Occipital lobe (tissue), 2 donors: Measurements from ENCODE around the gene SH3D19. TPM values are rescaled to one million over a fixed set of nuclear protein-coding genes. Genes with fewer than 3 reads are reported as not detected.
"Not testable (repeated sequence)": the region's sequence is repeated elsewhere in the genome, so short reads cannot be mapped to it uniquely, and the experiment has no call there.

Experiments used
- DNase-seq: peaks from one replicate; lab custom pipeline; 2025; lab: John Stamatoyannopoulos, UW
- total RNA-seq: library from RNA; depleted of rRNA; stranded (reverse); fragments of >200 nt; gene quantifications from one replicate; pipeline ENCODE4 v1.2.3, GENCODE V29; 2014

The SH3D19 gene
- total RNA-seq, 1 donor from 2014 or later, result 5.5 TPM

DNA sequence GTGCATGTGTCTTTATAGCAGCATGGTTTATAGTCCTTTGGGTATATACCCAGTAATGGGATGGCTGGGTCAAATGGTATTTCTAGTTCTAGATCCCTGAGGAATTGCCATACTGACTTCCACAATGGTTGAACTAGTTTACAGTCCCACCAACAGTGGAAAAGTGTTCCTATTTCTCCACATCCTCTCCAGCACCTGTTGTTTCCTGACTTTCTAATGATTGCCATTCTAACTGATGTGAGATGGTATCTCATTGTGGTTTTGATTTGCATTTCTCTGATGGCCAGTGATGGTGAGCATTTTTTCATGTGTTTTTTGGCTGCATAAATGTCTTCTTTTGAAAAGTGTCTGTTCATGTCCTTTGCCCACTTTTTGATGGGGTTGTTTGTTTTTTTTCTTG is 56.5 kb downstream of the SH3D19 start:
- DNase-seq, result not testable (repeated sequence)

DNA sequence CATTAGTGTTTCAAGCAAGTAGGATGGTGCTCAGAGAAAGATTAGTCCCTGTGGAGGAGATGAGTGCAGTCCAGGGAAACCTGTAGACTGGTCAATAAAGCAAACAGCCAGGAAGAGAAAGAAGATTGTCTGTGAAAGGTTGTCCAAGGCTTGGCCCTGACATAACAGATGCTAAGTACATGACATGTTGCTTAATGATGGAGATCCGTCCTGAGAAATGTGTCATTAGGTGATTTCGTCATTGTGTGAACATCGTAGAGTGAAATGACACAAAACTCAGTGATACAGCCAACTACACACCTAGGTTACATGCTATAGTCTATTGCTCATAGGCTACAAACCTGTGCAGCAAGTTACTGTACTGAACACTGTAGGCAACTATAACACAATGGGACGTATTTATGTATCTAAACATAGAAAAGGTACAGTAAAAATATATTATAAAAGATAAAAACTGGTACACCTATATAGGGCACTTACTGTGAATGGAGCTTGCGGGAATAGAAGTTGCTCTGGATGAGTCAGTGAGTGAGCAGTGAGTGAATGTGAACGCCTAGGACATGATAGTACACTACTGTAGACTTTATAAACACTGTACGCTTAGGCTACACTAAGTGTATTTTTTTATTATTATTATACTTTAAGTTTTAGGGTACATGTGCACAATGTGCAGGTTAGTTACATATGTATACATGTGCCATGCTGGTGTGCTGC is 57.4 kb downstream of the SH3D19 start:
- DNase-seq, result no peak

GRCh38 chr4:151267104-151267503 is 58.3 kb downstream of the SH3D19 start:
- DNase-seq, result no peak

GRCh38 chr4:151266497-151266896 is 58.9 kb downstream of the SH3D19 start:
- DNase-seq, result no peak

DNA sequence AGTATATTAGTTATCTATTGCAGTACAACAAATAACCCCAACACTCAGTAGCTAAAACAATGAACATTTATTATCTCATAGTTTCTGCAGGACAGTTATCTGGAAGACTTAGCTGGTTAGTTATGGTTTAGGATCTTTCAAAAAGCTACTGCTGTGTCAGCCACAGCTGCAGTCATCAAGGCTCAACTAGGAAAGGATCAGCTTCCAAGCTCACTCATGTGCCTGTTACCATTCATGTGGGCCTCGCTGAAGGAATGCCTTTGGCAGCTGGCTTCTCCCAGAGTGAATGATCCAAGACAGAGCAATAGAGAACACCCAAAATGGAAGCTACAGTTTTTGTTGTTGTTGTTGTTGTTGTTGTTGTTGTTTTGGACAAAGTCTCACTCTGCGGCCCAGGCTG is 62.0 kb downstream of the SH3D19 start:
- no peak for DNase-seq

DNA sequence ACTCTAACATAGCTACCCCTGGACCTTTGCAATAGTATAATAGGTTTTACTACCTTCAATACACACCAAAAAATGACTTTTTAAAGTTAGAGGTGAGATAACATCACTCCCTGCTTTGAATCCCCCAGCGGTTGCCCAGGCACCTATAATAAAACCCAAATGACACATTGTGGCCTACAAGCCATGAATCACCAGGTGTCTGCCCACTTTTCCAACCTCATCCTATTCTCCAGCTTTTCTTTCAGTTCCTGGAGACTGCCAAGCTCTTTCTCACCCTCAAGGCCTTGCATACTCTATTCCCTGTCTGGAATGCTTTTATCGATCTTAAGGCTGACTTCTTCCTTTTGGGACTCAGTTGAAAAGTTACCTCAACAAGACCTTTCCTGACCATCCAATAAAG is 64.9 kb downstream of the SH3D19 start:
- DNase-seq, result no peak

GRCh38 chr4:151259752-151260151 is 65.7 kb downstream of the SH3D19 start:
- DNase-seq, result no peak

GRCh38 chr4:151257704-151258103 is 67.7 kb downstream of the SH3D19 start:
- DNase-seq, result no peak

DNA sequence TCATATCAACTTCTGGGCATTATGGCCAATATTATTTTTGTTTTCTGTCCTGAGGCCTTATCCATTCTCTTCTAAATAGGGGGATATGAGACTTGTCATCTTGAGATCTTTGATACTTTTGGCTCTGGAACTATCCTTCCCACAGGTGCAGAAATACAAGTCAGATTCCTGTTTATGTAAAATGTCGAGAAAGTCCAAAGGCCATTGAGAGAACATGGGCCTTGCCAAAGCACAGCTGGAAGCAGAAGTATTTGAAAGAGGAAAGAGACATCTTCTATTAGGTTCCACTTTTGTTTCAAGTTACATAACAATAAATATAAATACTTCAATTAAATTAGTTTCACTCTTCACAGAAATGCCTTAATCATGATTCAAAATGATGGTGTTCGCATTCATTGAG is 69.3 kb downstream of the SH3D19 start:
- DNase-seq, result no peak

DNA sequence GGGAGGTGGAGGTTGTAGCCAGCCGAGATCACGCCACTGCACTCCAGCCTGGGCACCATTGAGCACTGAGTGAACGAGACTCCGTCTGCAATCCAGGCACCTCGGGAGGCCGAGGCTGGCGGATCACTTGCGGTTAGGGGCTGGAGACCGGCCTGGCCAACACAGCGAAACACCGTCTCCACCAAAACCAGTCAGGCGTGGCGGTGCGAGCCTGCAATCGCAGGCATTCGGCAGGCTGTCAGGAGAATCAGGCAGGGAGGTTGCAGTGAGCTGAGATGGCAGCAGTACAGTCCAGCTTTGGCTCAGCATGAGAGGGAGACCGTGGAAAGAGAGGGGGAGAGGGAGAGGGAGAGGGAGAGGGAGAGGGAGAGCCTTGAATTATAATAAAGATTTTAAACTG is 69.7 kb downstream of the SH3D19 start:
- not testable (repeated sequence) for DNase-seq

GRCh38 chr4:151255226-151255625 is 70.2 kb downstream of the SH3D19 start:
- DNase-seq, result not testable (repeated sequence)

- no peak for DNase-seq
These were observed 73.7 kb downstream of the SH3D19 start for GRCh38 chr4:151251603-151252304.

- no peak for DNase-seq
These were observed 74.7 kb downstream of the SH3D19 start for GRCh38 chr4:151250706-151251105.

- DNase-seq, result no peak
These were observed 76.9 kb downstream of the SH3D19 start for GRCh38 chr4:151248519-151248918.

GRCh38 chr4:151247395-151247794 is 78.0 kb downstream of the SH3D19 start:
- DNase-seq, result no peak

- DNase-seq, result no peak
These were observed 78.7 kb downstream of the SH3D19 start for GRCh38 chr4:151246742-151247141.

GRCh38 chr4:151242305-151242704 is 83.1 kb downstream of the SH3D19 start:
- DNase-seq, result no peak

GRCh38 chr4:151239608-151240007 is 85.8 kb downstream of the SH3D19 start:
- DNase-seq, result no peak

- DNase-seq, result no peak
These were observed 86.9 kb downstream of the SH3D19 start for GRCh38 chr4:151238477-151238876.

DNA sequence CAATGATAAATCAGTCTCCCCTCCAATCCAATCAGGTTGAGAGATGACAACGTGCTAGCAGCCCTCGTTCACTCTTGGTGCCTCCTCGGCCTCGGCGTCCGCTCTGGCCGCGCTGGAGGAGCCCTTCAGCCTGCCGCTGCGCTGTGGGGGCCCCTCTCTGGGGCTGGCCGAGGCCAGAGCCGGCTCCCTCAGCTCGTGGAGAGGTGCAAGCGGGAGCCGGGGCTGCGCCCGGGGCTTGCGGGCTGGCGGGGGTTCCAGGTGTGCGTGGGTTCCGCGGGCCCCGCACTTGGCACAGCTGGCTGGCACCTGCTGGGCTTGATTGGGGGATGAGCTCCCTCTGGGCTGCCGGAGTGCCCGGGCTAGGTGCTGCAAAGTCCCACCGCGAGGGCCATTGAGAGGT is 89.4 kb downstream of the SH3D19 start:
- DNase-seq, result no peak

DNA sequence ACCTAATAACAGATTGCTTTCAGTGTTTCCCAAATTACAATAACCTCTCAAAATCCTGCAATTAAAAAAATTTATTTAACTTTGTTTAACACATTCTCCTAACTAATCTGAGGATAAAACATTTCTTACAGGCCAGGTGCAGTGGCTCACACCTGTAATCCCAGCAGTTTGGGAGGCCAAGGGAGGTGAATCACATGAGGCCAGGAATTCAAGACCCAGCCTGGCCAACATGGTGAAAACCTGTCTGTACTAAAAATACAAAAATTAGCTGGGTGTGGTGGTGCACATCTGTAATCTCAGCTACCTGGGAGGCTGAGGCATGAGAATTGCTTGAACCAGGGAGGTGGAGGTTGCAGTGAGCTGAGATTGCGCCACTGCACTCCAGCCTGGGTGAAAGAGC is 90.0 kb downstream of the SH3D19 start:
- not testable (repeated sequence) for DNase-seq

DNA sequence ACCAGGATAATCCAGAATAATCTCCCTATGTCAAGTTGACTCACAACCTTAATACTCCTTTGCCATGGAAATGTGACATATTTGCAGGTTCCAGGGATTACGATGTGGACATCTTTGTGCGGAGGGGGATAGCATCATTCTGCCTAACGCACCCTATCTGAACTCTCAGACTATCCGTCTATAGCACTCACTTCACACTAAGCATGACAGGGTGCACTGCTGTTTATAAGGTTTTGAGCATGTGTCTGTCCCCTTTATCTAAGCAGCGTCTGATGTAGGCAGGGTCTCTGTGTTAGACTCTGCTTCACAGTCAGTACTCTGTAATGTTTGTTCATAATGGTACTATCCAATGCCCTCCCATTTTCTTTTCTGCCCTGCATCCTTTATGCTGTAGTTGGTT is 91.8 kb downstream of the SH3D19 start:
- no peak for DNase-seq

DNA sequence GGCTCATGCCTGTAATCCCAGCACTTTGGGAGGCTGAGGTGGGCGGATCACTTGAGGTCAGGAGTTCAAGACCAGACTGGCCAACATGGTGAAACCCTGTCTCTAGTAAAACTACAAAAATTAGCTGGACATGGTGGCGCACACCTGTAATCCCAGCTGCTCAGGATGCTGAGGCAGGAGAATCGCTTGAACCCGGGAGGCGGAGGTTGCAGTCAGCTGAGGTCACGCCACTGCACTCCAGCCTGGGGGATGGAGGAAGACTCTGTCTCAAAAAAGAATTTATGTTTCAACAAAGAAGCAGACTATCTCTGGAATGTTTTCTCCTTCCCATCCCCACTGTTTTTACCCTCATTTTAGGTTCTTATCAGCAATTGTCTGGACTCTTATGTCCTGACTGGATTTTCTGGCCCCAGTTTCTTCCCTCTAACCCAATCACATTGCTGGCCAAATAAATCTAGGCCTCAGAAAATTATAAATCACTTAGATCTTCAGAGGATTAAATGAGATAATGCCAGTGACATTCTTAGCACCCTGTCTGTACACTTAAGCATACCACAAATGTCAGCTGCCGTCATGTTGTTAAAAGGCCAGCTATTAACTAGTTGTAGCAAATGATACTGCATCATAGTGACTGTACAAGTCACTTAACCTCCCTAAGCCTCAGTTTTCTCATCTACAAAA is 93.3 kb downstream of the SH3D19 start:
- DNase-seq, result no peak
